ENCODE results near the gene GATA5. TPM values are rescaled to one million over a fixed set of nuclear protein-coding genes. Genes with fewer than 3 reads are reported as not detected.

Gene GATA5
- total and polyA plus RNA-seq, 10 of the 15 experiments (the other 5 are each of a cell fraction or from before 2014, with no cell fraction given) = not detected

DNA sequence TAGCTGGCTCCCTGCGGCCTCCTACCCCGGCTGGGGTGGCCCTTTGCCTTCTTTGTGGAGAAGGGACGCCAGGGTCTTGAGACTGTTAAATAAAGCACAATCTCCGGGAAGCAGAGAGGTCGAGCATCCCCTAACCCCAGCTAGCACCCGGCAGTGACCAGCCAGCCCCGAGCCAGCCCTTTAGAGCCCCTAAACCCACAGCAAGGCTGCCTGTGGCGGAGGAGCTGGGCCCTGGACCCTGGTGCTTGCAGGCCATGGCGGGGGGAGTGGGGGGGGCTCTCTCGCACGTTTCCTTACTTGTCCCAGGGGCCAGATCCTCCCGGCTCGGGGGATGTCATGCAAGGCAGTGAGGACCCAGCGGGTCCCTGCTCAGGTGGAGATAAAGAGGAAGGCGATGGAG, 49.2 kb upstream of the GATA5 start:
- Histone ChIP-seq H3K27me3 (replicated peaks in 1 of 2; ENCODE audit: control insufficient read depth in 2 of 2, insufficient read depth in 2 of 2, low read length in 1 of 2) (peaks cover 1 to 7% of the 10 kb centered on the region in 2 experiments; a peak in 3 of 4 replicates), H3K27ac (ENCODE audit: control insufficient read depth, insufficient read depth) (no peak overlapping the region), H4K20me1 (ENCODE audit: control insufficient read depth, insufficient read depth) (no peaks in the 10 kb centered on the region), H3K4me2 (ENCODE audit: control insufficient read depth, insufficient read depth) (no peak overlapping the region), H3K79me2 (ENCODE audit: control insufficient read depth, insufficient read depth, low read length) (no peaks in the 10 kb centered on the region), H2AFZ (ENCODE audit: control insufficient read depth, low read depth, low read length) (no peak overlapping the region), H3K4me3 (no peak overlapping the region), H3K4me1 (ENCODE audit: control insufficient read depth, insufficient read depth, low read length) (no peaks in the 10 kb centered on the region), H3K9ac (ENCODE audit: control insufficient read depth, insufficient read depth, low read length) (no peak overlapping the region), H3K9me3 (replicated peaks; ENCODE audit: control insufficient read depth, insufficient read depth, low read length) (no peaks in the 10 kb centered on the region), H3K36me3 (ENCODE audit: control insufficient read depth in 2 of 2, insufficient read depth in 2 of 2, low read length in 1 of 2) (no peaks in the 10 kb centered on the region)
- CTCF ChIA-PET = no interaction called here
- POLR2A ChIA-PET = no interaction called here
- FAIRE-seq = no peak
- in situ Hi-C loops (cut with MboI) = no loop called here
- DNase-seq (ENCODE audit: low read depth, low spot score) = no peak
- RAD21 ChIA-PET (ENCODE audit: unreplicated experiment) = no interaction called here
- no TSS peak for BruUV-seq (replicated peaks)
- no peak for ATAC-seq
- SMC1A ChIA-PET (ENCODE audit: uncharacterized antibody, unreplicated experiment) = no interaction called here
- intact Hi-C loops (cut with micrococcal nuclease; ENCODE audit: unreplicated experiment) = no loop called here
- 33% methylated on average over 15 of the region's 15 CpGs for WGBS (ENCODE audit: insufficient coverage, insufficient replicate concordance, low lambda C conversion rate, missing lambda C conversion rate)
- no peak for TF ChIP-seq HDAC2 (IDR thresholded peaks at IDR 0.05)
- TF ChIP-seq IKZF1 (conservative IDR thresholded peaks at IDR 0.05) = no peak
- no peak for TF ChIP-seq CREB1 (IDR thresholded peaks at IDR 0.05; ENCODE audit: low read depth)
- no peak for TF ChIP-seq USF1 (IDR thresholded peaks at IDR 0.05; ENCODE audit: borderline replicate concordance, extremely low read length, insufficient read depth, low read depth, low read length)
- TF ChIP-seq, protein P1, sequence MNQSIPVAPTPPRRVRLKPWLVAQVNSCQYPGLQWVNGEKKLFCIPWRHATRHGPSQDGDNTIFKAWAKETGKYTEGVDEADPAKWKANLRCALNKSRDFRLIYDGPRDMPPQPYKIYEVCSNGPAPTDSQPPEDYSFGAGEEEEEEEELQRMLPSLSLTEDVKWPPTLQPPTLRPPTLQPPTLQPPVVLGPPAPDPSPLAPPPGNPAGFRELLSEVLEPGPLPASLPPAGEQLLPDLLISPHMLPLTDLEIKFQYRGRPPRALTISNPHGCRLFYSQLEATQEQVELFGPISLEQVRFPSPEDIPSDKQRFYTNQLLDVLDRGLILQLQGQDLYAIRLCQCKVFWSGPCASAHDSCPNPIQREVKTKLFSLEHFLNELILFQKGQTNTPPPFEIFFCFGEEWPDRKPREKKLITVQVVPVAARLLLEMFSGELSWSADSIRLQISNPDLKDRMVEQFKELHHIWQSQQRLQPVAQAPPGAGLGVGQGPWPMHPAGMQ (IDR thresholded peaks at IDR 0.05; ENCODE audit: borderline replicate concordance) = no peak
- TF ChIP-seq KDM1A (IDR thresholded peaks at IDR 0.05; ENCODE audit: borderline replicate concordance) = no peak
- no peak for TF ChIP-seq NR2C1 (IDR thresholded peaks at IDR 0.05)
- no peak for TF ChIP-seq BCL11A (IDR thresholded peaks at IDR 0.05; ENCODE audit: low read depth, low read length)
